ENCODE results near the gene ABHD5. TPM values are rescaled to one million over a fixed set of nuclear protein-coding genes. Genes with fewer than 3 reads are reported as not detected.

The ABHD5 gene
- total RNA-seq, 2 experiments from 2014 or later, result 6.5 to 7.9 TPM

DNA sequence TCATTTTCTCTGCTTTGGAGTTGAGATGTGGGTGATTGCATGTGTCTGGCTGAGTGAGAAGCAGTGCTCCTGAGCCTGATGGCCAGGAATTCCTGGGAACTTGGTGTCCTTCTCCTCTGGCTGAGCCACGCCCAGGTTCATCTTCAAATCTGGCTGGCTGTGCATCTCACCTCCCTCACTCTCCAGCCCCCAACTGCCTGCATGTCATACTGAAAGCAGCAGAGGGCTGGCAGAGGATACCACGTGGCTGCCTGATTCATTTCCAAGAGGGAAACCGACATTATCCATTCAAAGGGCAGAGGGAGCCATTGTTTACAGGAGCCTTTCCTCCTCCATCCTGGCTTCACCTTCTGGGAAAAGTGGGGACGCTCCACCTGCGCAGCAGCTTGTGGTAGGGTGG, 57.4 kb downstream of the ABHD5 start:
- no peak overlapping the region for H3K27ac ChIP-seq (ENCODE audit: low read depth, low read length, poor library complexity, severe bottlenecking)
- no peaks in the 10 kb centered on the region for H3K79me2 ChIP-seq (ENCODE audit: insufficient read depth, low read depth, low read length)
- ChIA-PET POLR2A (no interaction called here), CTCF (ENCODE audit: unreplicated experiment) (no interaction called here)
- H3K4me2 ChIP-seq (ENCODE audit: low read length), result no peak overlapping the region
- intact Hi-C loops (cut with micrococcal nuclease; ENCODE audit: unreplicated experiment), result no loop called here
- TF ChIP-seq EZH2phosphoT487 (IDR thresholded peaks at IDR 0.05; ENCODE audit: borderline replicate concordance, low read depth, low read length), result no peak
- TF ChIP-seq, protein P1, sequence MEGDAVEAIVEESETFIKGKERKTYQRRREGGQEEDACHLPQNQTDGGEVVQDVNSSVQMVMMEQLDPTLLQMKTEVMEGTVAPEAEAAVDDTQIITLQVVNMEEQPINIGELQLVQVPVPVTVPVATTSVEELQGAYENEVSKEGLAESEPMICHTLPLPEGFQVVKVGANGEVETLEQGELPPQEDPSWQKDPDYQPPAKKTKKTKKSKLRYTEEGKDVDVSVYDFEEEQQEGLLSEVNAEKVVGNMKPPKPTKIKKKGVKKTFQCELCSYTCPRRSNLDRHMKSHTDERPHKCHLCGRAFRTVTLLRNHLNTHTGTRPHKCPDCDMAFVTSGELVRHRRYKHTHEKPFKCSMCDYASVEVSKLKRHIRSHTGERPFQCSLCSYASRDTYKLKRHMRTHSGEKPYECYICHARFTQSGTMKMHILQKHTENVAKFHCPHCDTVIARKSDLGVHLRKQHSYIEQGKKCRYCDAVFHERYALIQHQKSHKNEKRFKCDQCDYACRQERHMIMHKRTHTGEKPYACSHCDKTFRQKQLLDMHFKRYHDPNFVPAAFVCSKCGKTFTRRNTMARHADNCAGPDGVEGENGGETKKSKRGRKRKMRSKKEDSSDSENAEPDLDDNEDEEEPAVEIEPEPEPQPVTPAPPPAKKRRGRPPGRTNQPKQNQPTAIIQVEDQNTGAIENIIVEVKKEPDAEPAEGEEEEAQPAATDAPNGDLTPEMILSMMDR (conservative IDR thresholded peaks at IDR 0.05; ENCODE audit: low read length), result no peak
- H3K4me1 ChIP-seq (ENCODE audit: insufficient read depth, low read length, poor library complexity, severe bottlenecking), result no peaks in the 10 kb centered on the region
- BruUV-seq (replicated peaks), result no TSS peak
- no peak for DNase-seq (ENCODE audit: low spot score)
- H4K20me1 ChIP-seq (ENCODE audit: insufficient read depth, low read length), result no peaks in the 10 kb centered on the region
- no peaks in the 10 kb centered on the region for H3K9me3 ChIP-seq (ENCODE audit: low read length)
- H3K9me2 ChIP-seq (ENCODE audit: insufficient read depth, low read length), result no peaks in the 10 kb centered on the region
- H3K36me3 ChIP-seq (ENCODE audit: insufficient read depth, low read length), result no peaks in the 10 kb centered on the region
- H3K4me3 ChIP-seq (ENCODE audit: low read depth, low read length, poor library complexity, severe bottlenecking), result no peak overlapping the region
- no peak overlapping the region for H2AFZ ChIP-seq (ENCODE audit: low read length)

DNA sequence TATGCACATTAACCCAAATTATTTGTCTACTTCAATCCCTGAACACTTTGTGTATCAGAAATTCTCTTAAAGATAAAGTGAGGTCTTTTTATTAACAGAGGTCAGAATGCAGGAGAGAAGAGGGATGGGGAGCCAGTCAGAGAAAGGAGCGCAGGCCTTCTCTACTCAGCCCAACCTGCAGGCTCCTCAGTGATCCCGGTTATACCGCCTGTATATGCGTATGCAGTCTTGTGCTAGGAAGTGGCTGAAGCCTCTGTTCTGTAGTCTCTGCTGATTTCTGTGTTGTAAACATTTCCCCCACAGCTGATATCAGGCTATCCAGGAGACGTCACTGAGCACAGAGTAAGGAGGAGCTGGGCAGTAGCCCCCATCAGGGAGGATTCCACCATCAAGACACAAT, 57.9 kb downstream of the ABHD5 start:
- Histone ChIP-seq H3K4me2 (ENCODE audit: low read length) (no peak overlapping the region), H3K4me1 (ENCODE audit: insufficient read depth, low read length, poor library complexity, severe bottlenecking) (no peaks in the 10 kb centered on the region), H4K20me1 (ENCODE audit: insufficient read depth, low read length) (no peaks in the 10 kb centered on the region), H3K9me3 (ENCODE audit: low read length) (no peaks in the 10 kb centered on the region), H3K9me2 (ENCODE audit: insufficient read depth, low read length) (no peaks in the 10 kb centered on the region), H3K36me3 (ENCODE audit: insufficient read depth, low read length) (no peaks in the 10 kb centered on the region), H2AFZ (ENCODE audit: low read length) (no peak overlapping the region), H3K27ac (ENCODE audit: low read depth, low read length, poor library complexity, severe bottlenecking) (no peak overlapping the region), H3K79me2 (ENCODE audit: insufficient read depth, low read depth, low read length) (no peaks in the 10 kb centered on the region), H3K4me3 (ENCODE audit: low read depth, low read length, poor library complexity, severe bottlenecking) (no peak overlapping the region)
- DNase-seq (ENCODE audit: low spot score), result no peak
- TF ChIP-seq, protein P1 (conservative IDR thresholded peaks at IDR 0.05; ENCODE audit: low read length), result no peak
- no peak for TF ChIP-seq EZH2phosphoT487 (IDR thresholded peaks at IDR 0.05; ENCODE audit: borderline replicate concordance, low read depth, low read length)
- intact Hi-C loops (cut with micrococcal nuclease; ENCODE audit: unreplicated experiment), result no loop called here
- ChIA-PET CTCF (ENCODE audit: unreplicated experiment) (no interaction called here), POLR2A (no interaction called here)
- BruUV-seq (replicated peaks), result no TSS peak

DNA sequence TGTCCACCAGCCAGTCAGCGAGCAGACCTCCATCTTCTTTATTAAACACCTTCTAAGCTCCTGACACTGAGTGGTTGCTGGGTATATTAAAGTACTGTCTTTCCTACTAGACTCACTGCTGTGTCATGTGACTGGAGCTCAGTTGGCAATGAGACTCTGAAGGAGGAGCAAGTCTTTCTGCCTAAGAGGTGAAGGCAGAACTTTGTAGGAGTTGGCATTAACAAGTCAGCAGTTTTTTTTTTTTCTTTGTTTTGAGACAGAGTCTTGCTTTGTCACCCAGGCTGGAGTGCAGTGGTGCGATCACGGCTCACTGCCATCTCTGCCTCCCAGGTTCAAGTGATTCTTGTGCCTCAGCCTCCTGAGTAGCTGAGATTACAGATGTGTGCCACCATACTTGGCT, 62.2 kb downstream of the ABHD5 start:
- Histone ChIP-seq H4K20me1 (ENCODE audit: insufficient read depth, low read length) (no peaks in the 10 kb centered on the region), H3K4me2 (ENCODE audit: low read length) (no peak overlapping the region), H3K9me2 (ENCODE audit: insufficient read depth, low read length) (no peaks in the 10 kb centered on the region), H3K27ac (ENCODE audit: low read depth, low read length, poor library complexity, severe bottlenecking) (no peak overlapping the region), H3K9me3 (ENCODE audit: low read length) (no peaks in the 10 kb centered on the region), H3K36me3 (ENCODE audit: insufficient read depth, low read length) (no peaks in the 10 kb centered on the region), H3K79me2 (ENCODE audit: insufficient read depth, low read depth, low read length) (no peaks in the 10 kb centered on the region), H3K4me3 (ENCODE audit: low read depth, low read length, poor library complexity, severe bottlenecking) (no peak overlapping the region), H3K4me1 (ENCODE audit: insufficient read depth, low read length, poor library complexity, severe bottlenecking) (no peaks in the 10 kb centered on the region), H2AFZ (ENCODE audit: low read length) (no peak overlapping the region)
- DNase-seq (ENCODE audit: low spot score), result no peak
- no TSS peak for BruUV-seq (replicated peaks)
- ChIA-PET POLR2A (no interaction called here), CTCF (ENCODE audit: unreplicated experiment) (no interaction called here)
- TF ChIP-seq, protein P1 (conservative IDR thresholded peaks at IDR 0.05; ENCODE audit: low read length), result no peak
- TF ChIP-seq EZH2phosphoT487 (IDR thresholded peaks at IDR 0.05; ENCODE audit: borderline replicate concordance, low read depth, low read length), result no peak
- intact Hi-C loops (cut with micrococcal nuclease; ENCODE audit: unreplicated experiment), result no loop called here
